ENCODE measurements around the gene ZRANB3.

The ZRANB3 gene

DNA sequence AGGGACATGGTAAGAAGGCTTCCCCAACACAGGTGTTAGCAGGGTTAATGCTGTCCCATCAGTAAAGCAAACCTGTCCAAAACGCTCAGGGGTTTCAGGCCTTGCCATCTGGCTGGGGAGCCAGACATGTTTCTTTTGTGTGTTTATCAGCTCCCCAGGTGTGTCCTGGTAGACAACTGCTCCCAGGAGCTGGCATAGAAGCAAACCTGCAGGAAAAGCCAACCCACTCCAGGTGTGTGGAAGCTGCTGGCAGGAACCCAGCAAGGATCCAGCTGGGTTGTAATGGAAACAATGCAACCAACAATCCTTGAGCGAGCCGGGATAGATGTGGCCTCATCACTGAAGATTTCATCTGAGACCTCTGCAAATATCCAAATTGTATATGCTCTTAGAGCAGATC is 355.8 kb downstream of the ZRANB3 start:
- DNase-seq (ENCODE audit: low spot score), result no peak
- H2BK12ac ChIP-seq (ENCODE audit: low read length), result no peak overlapping the region
- H3K4me3 ChIP-seq (ENCODE audit: low read length in 2 of 2), result no peak overlapping the region
- no peak overlapping the region for H4K91ac ChIP-seq (ENCODE audit: low read depth, low read length, poor library complexity)
- peaks cover 0 to 5% of the 10 kb centered on the region in 2 donors for H3K9me3 ChIP-seq (replicated peaks in 1 of 2; ENCODE audit: control insufficient read depth in 2 of 2, insufficient read depth in 1 of 2, low read depth in 1 of 2, low read length in 2 of 2)
- peaks cover 4 to 40% of the 10 kb centered on the region in 2 donors for H3K36me3 ChIP-seq (replicated peaks in 1 of 2; ENCODE audit: control insufficient read depth in 2 of 2, insufficient read depth in 2 of 2, low read length in 2 of 2)
- H2BK15ac ChIP-seq (ENCODE audit: low read length), result no peak overlapping the region
- H3K9ac ChIP-seq (ENCODE audit: low read depth, low read length, poor library complexity), result no peak overlapping the region
- H2BK5ac ChIP-seq (ENCODE audit: low read length), result no peak overlapping the region
- no peak overlapping the region for H2AK5ac ChIP-seq (ENCODE audit: low read depth, low read length)
- no peak overlapping the region for H3K23ac ChIP-seq (ENCODE audit: low read depth, low read length, poor library complexity)
- no peak overlapping the region for H3K14ac ChIP-seq (ENCODE audit: low read length)
- no peak overlapping the region for H3K27ac ChIP-seq (replicated peaks; ENCODE audit: low read length)
- no peak overlapping the region for H2BK120ac ChIP-seq (ENCODE audit: low read depth, low read length)
- no peaks in the 10 kb centered on the region for H3K79me1 ChIP-seq (ENCODE audit: low read depth, low read length)
- no peak overlapping the region for H3K4me2 ChIP-seq (ENCODE audit: insufficient read depth, low read length, poor library complexity, severe bottlenecking)
- H3K4ac ChIP-seq (ENCODE audit: low read length), result no peak overlapping the region
- H3K4me1 ChIP-seq (ENCODE audit: control insufficient read depth in 2 of 2, insufficient read depth in 1 of 2, low read depth in 1 of 2, low read length in 2 of 2), result peaks cover 0 to under 1% of the 10 kb centered on the region in 2 donors
- H2AFZ ChIP-seq (ENCODE audit: low read length), result no peak overlapping the region
- H4K8ac ChIP-seq (ENCODE audit: low read depth, low read length), result no peak overlapping the region
- WGBS, 2 donors (ENCODE audit: extremely low coverage in 2 of 2, insufficient read length in 2 of 2, insufficient replicate concordance in 1 of 2), result no CpG with 5 or more reads among the region's 3 CpGs
- no peak overlapping the region for H3K18ac ChIP-seq (ENCODE audit: low read length)
- no peaks in the 10 kb centered on the region for H3K27me3 ChIP-seq (ENCODE audit: control insufficient read depth in 3 of 3, insufficient read depth in 3 of 3, low read depth in 1 of 3, low read length in 3 of 3)

DNA sequence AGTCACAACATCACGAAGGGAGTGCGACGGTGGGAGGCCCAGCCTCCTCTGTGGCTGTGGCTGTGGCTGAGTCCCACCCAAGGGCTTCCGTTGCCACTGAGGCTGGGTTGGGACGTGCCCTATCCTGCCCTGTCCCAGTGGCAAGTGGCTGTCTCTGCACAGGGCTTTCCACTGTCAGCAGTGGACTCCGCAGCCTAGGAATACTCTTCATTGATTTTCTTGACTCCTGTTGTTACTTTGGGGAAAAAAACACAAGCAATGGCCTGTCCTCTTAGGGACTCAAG is 356.3 kb downstream of the ZRANB3 start:
- no CpG with 5 or more reads among the region's 6 CpGs for WGBS, 2 donors (ENCODE audit: extremely low coverage in 2 of 2, insufficient read length in 2 of 2, insufficient replicate concordance in 1 of 2)
- no peak overlapping the region for H3K4ac ChIP-seq (ENCODE audit: low read length)

DNA sequence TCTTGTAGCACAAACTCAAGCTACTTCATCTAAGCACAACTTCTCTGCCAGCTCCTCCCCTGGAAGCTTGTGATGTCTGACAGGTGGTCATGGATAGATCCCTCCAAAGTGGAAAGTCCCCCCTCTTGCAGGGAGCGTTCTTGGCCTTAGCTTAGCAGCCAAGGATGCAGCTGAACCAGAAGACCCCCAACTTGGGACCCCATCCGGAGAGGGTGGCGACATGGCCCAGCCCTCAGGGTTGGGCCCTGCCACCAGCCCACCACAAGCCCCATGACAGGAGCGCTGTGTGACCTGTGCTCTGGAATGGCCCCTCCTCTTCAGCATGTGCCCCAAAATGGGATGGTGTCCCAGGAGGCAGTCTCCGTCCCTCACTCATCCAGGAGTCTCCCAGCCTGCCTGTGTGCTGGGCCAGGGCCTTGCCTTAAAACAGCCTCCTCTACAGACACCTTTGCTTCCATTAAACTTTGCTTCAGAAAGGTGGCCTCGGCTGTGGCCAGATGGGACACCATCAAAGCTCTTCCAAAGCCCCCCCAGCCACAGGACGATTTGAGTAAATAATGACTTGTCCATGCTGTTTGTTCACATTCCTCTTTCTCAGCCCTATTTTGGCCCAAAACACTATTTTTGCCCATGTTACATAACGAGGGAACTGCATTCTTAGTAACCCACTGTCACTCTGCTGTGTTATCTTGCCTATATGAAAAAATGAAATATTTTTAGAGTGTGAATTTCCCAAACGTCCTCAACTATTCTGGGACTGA is 356.8 kb downstream of the ZRANB3 start:
- H4K91ac ChIP-seq (ENCODE audit: low read depth, low read length, poor library complexity), result no peak overlapping the region
- no CpG with 5 or more reads among the region's 9 CpGs for WGBS, 2 donors (ENCODE audit: extremely low coverage in 2 of 2, insufficient read length in 2 of 2, insufficient replicate concordance in 1 of 2)

More for the DNA sequence above, 356.3 kb downstream of the ZRANB3 start:
- no peak overlapping the region for H3K4me2 ChIP-seq (ENCODE audit: insufficient read depth, low read length, poor library complexity, severe bottlenecking)
- no peak overlapping the region for H2AFZ ChIP-seq (ENCODE audit: low read length)
- H3K27me3 ChIP-seq (ENCODE audit: control insufficient read depth in 3 of 3, insufficient read depth in 3 of 3, low read depth in 1 of 3, low read length in 3 of 3), result no peaks in the 10 kb centered on the region
- no peak for DNase-seq (ENCODE audit: low spot score)
- H2BK15ac ChIP-seq (ENCODE audit: low read length), result no peak overlapping the region
- H3K9ac ChIP-seq (ENCODE audit: low read depth, low read length, poor library complexity), result no peak overlapping the region
- no peak overlapping the region for H3K27ac ChIP-seq (replicated peaks; ENCODE audit: low read length)
- no peak overlapping the region for H3K18ac ChIP-seq (ENCODE audit: low read length)
- no peak overlapping the region for H2BK12ac ChIP-seq (ENCODE audit: low read length)
- H3K23ac ChIP-seq (ENCODE audit: low read depth, low read length, poor library complexity), result no peak overlapping the region
- no peaks in the 10 kb centered on the region for H3K79me1 ChIP-seq (ENCODE audit: low read depth, low read length)
- H3K14ac ChIP-seq (ENCODE audit: low read length), result no peak overlapping the region
- no peak overlapping the region for H2BK120ac ChIP-seq (ENCODE audit: low read depth, low read length)
- H3K36me3 ChIP-seq (replicated peaks in 1 of 2; ENCODE audit: control insufficient read depth in 2 of 2, insufficient read depth in 2 of 2, low read length in 2 of 2), result peaks cover 4 to 44% of the 10 kb centered on the region in 2 donors
- no peak overlapping the region for H4K91ac ChIP-seq (ENCODE audit: low read depth, low read length, poor library complexity)
- no peak overlapping the region for H3K4me3 ChIP-seq (ENCODE audit: low read length in 2 of 2)
- H4K8ac ChIP-seq (ENCODE audit: low read depth, low read length), result no peak overlapping the region
- H2BK5ac ChIP-seq (ENCODE audit: low read length), result no peak overlapping the region
- peaks cover 0 to 3% of the 10 kb centered on the region in 2 donors for H3K4me1 ChIP-seq (ENCODE audit: control insufficient read depth in 2 of 2, insufficient read depth in 1 of 2, low read depth in 1 of 2, low read length in 2 of 2)
- H3K9me3 ChIP-seq (replicated peaks in 1 of 2; ENCODE audit: control insufficient read depth in 2 of 2, insufficient read depth in 1 of 2, low read depth in 1 of 2, low read length in 2 of 2), result peaks cover 0 to 10% of the 10 kb centered on the region in 2 donors
- no peak overlapping the region for H2AK5ac ChIP-seq (ENCODE audit: low read depth, low read length)

DNA sequence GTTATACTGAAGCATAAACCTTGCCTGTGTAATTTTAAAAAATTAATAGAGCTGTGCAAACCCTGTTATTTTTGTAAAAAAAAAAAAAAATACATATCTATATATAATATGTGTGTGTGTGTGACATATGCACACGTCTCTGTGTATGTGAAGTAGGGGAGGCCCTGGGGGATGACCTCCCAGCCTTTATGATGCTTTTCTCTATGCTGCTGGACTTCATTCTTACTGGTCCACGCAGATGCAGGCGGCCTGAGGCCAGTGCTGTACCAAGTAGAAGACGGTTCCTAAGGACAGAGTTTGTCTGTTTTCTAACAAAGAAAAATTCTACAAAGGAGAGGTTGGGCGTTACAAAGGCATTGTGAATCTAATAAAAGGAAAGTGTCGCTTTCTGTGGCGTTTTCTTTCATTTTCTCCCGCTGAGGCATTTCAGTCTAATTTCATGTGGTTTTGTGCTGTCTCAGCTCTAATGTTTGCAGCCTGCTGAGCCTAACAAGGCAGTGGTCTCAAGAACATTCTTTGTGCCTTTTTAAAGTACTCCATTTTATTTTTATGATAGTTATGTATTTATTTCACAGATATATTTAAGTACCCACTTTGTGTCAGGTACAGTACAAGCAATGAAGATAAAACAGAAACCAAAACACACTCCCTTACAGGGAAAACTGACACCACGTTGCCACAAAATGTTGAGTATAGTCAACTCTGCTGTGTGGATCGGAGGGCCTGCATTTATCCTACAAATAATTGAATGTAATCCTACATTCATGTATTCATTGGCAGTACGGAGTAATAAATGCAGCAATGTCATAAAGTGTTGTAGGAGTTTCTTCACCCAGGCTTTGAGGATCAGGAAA is 360.9 kb downstream of the ZRANB3 start:
- H2BK120ac ChIP-seq (ENCODE audit: low read depth, low read length), result no peak overlapping the region

More for the DNA sequence above, 356.8 kb downstream of the ZRANB3 start:
- H3K14ac ChIP-seq (ENCODE audit: low read length), result no peak overlapping the region
- H3K9me3 ChIP-seq (replicated peaks in 1 of 2; ENCODE audit: control insufficient read depth in 2 of 2, insufficient read depth in 1 of 2, low read depth in 1 of 2, low read length in 2 of 2), result peaks cover 0 to 13% of the 10 kb centered on the region in 2 donors
- no peak for DNase-seq (ENCODE audit: low spot score)
- H3K23ac ChIP-seq (ENCODE audit: low read depth, low read length, poor library complexity), result no peak overlapping the region
- H2AFZ ChIP-seq (ENCODE audit: low read length), result no peak overlapping the region
- no peak overlapping the region for H3K4me2 ChIP-seq (ENCODE audit: insufficient read depth, low read length, poor library complexity, severe bottlenecking)
- H2BK5ac ChIP-seq (ENCODE audit: low read length), result no peak overlapping the region
- H3K18ac ChIP-seq (ENCODE audit: low read length), result no peak overlapping the region
- no peaks in the 10 kb centered on the region for H3K79me1 ChIP-seq (ENCODE audit: low read depth, low read length)
- H3K27ac ChIP-seq (replicated peaks; ENCODE audit: low read length), result no peak overlapping the region
- H3K4ac ChIP-seq (ENCODE audit: low read length), result no peak overlapping the region
- peaks cover 0 to 3% of the 10 kb centered on the region in 2 donors for H3K4me1 ChIP-seq (ENCODE audit: control insufficient read depth in 2 of 2, insufficient read depth in 1 of 2, low read depth in 1 of 2, low read length in 2 of 2)
- no peak overlapping the region for H2BK15ac ChIP-seq (ENCODE audit: low read length)
- H3K27me3 ChIP-seq (ENCODE audit: control insufficient read depth in 3 of 3, insufficient read depth in 3 of 3, low read depth in 1 of 3, low read length in 3 of 3), result no peaks in the 10 kb centered on the region
- peaks cover 4 to 49% of the 10 kb centered on the region in 2 donors for H3K36me3 ChIP-seq (replicated peaks in 1 of 2; ENCODE audit: control insufficient read depth in 2 of 2, insufficient read depth in 2 of 2, low read length in 2 of 2)
- no peak overlapping the region for H2AK5ac ChIP-seq (ENCODE audit: low read depth, low read length)
- no peak overlapping the region for H2BK120ac ChIP-seq (ENCODE audit: low read depth, low read length)
- no peak overlapping the region for H3K9ac ChIP-seq (ENCODE audit: low read depth, low read length, poor library complexity)
- no peak overlapping the region for H4K8ac ChIP-seq (ENCODE audit: low read depth, low read length)
- no peak overlapping the region for H3K4me3 ChIP-seq (ENCODE audit: low read length in 2 of 2)
- no peak overlapping the region for H2BK12ac ChIP-seq (ENCODE audit: low read length)

More for the DNA sequence above, 360.9 kb downstream of the ZRANB3 start:
- H4K91ac ChIP-seq (ENCODE audit: low read depth, low read length, poor library complexity), result no peak overlapping the region
- H3K36me3 ChIP-seq (replicated peaks in 1 of 2; ENCODE audit: control insufficient read depth in 2 of 2, insufficient read depth in 2 of 2, low read length in 2 of 2), result peaks cover 10 to 78% of the 10 kb centered on the region in 2 donors
- no peak overlapping the region for H2BK15ac ChIP-seq (ENCODE audit: low read length)
- no peak overlapping the region for H4K8ac ChIP-seq (ENCODE audit: low read depth, low read length)
- no peak overlapping the region for H3K27ac ChIP-seq (replicated peaks; ENCODE audit: low read length)
- H2AK5ac ChIP-seq (ENCODE audit: low read depth, low read length), result no peak overlapping the region
- DNase-seq (ENCODE audit: low spot score), result no peak
- H3K9me3 ChIP-seq (replicated peaks in 1 of 2; ENCODE audit: control insufficient read depth in 2 of 2, insufficient read depth in 1 of 2, low read depth in 1 of 2, low read length in 2 of 2), result peaks cover 0 to 14% of the 10 kb centered on the region in 2 donors
- H3K9ac ChIP-seq (ENCODE audit: low read depth, low read length, poor library complexity), result no peak overlapping the region
- H2AFZ ChIP-seq (ENCODE audit: low read length), result no peak overlapping the region
- H3K27me3 ChIP-seq (ENCODE audit: control insufficient read depth in 3 of 3, insufficient read depth in 3 of 3, low read depth in 1 of 3, low read length in 3 of 3), result no peaks in the 10 kb centered on the region
- no peak overlapping the region for H3K23ac ChIP-seq (ENCODE audit: low read depth, low read length, poor library complexity)
- no peaks in the 10 kb centered on the region for H3K79me1 ChIP-seq (ENCODE audit: low read depth, low read length)
- H3K4me3 ChIP-seq (ENCODE audit: low read length in 2 of 2), result no peak overlapping the region
- no CpG with 5 or more reads among the region's 11 CpGs for WGBS, 2 donors (ENCODE audit: extremely low coverage in 2 of 2, insufficient read length in 2 of 2, insufficient replicate concordance in 1 of 2)
- H3K4me1 ChIP-seq (ENCODE audit: control insufficient read depth in 2 of 2, insufficient read depth in 1 of 2, low read depth in 1 of 2, low read length in 2 of 2), result peaks cover 0 to 3% of the 10 kb centered on the region in 2 donors
- no peak overlapping the region for H3K14ac ChIP-seq (ENCODE audit: low read length)
- no peak overlapping the region for H3K4me2 ChIP-seq (ENCODE audit: insufficient read depth, low read length, poor library complexity, severe bottlenecking)
- no peak overlapping the region for H3K18ac ChIP-seq (ENCODE audit: low read length)
- no peak overlapping the region for H2BK12ac ChIP-seq (ENCODE audit: low read length)
- H2BK5ac ChIP-seq (ENCODE audit: low read length), result no peak overlapping the region
- H3K4ac ChIP-seq (ENCODE audit: low read length), result no peak overlapping the region
